Measurements from ENCODE around the gene DDX52. TPM values are rescaled to one million over a fixed set of nuclear protein-coding genes. Genes with fewer than 3 reads are reported as not detected.
"Not testable (repeated sequence)": the region's sequence is repeated elsewhere in the genome, so short reads cannot be mapped to it uniquely, and the experiment has no call there.

DDX52 gene
- total and polyA plus RNA-seq, 2 experiments from 2014 or later, result 23.5 to 26.7 TPM

DNA sequence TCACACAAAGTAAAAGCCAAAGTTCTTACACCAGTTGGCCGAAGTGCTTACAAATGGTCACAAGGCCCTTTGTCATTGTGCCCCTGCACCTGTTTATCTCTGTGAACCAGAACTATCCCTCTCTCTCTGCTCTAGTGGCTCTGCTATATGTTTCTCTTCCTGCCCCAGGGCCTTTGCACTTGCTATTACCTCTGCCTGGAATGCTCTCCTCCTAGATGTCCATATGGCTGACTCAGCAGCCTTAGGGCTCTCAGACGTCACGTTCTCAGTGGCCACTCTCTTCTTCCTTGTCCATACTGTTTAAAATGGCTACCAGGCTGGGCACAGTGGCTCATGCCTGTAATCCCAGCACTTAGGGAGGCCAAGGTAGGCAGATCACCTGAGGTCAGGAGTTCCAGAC, 38.8 kb upstream of the DDX52 start:
- H3K4me2 ChIP-seq (ENCODE audit: unreplicated experiment), result no peak overlapping the region
- no peaks in the 10 kb centered on the region for H3K4me1 ChIP-seq (ENCODE audit: insufficient read depth)
- in situ Hi-C loops (cut with MboI), result no loop called here
- 69 to 74% methylated on average over 3 of the region's 3 CpGs for WGBS, 2 experiments (ENCODE audit: low coverage in 1 of 2, low lambda C conversion rate in 2 of 2, missing lambda C conversion rate in 2 of 2)
- H3K4me3 ChIP-seq, result no peak overlapping the region
- no peak overlapping the region for H2AFZ ChIP-seq
- no peaks in the 10 kb centered on the region for H4K20me1 ChIP-seq (ENCODE audit: insufficient read depth)
- no peaks in the 10 kb centered on the region for H3K79me2 ChIP-seq (ENCODE audit: insufficient read depth)
- TF ChIP-seq EZH2 (IDR thresholded peaks at IDR 0.05; ENCODE audit: insufficient read depth, poor library complexity, severe bottlenecking) (no peak), EZH2phosphoT487 (IDR thresholded peaks at IDR 0.05; ENCODE audit: insufficient read depth, low read depth) (no peak)
- H3K9ac ChIP-seq, result no peak overlapping the region
- no peaks in the 10 kb centered on the region for H3K36me3 ChIP-seq (ENCODE audit: low read depth)
- H3K9me3 ChIP-seq (ENCODE audit: low read depth), result no peaks in the 10 kb centered on the region
- H3K9me2 ChIP-seq (ENCODE audit: insufficient read depth), result no peaks in the 10 kb centered on the region
- no peak overlapping the region for H3K27ac ChIP-seq
- H3F3A ChIP-seq (ENCODE audit: insufficient read depth), result no peaks in the 10 kb centered on the region
- DNase-seq, result no peak
- no peaks in the 10 kb centered on the region for H3K27me3 ChIP-seq (replicated peaks; ENCODE audit: insufficient read depth)

- H3K36me3 ChIP-seq (ENCODE audit: low read depth); H3K9me2 ChIP-seq (ENCODE audit: insufficient read depth); H3K4me3 ChIP-seq; H3K4me2 ChIP-seq (ENCODE audit: unreplicated experiment); H3K27ac ChIP-seq; H3K9ac ChIP-seq; H3K9me3 ChIP-seq (ENCODE audit: low read depth); H3K79me2 ChIP-seq (ENCODE audit: insufficient read depth); in situ Hi-C loops (cut with MboI); DNase-seq; H3F3A ChIP-seq (ENCODE audit: insufficient read depth); H4K20me1 ChIP-seq (ENCODE audit: insufficient read depth); H2AFZ ChIP-seq; H3K4me1 ChIP-seq (ENCODE audit: insufficient read depth); H3K27me3 ChIP-seq (replicated peaks; ENCODE audit: insufficient read depth): not testable (repeated sequence)
- WGBS, 2 experiments (ENCODE audit: low coverage in 1 of 2, low lambda C conversion rate in 2 of 2, missing lambda C conversion rate in 2 of 2), result 46 to 52% methylated on average over 2 of the region's 2 CpGs
These were observed 36.7 kb upstream of the DDX52 start for GRCh38 chr17:37679995-37680394.

DNA sequence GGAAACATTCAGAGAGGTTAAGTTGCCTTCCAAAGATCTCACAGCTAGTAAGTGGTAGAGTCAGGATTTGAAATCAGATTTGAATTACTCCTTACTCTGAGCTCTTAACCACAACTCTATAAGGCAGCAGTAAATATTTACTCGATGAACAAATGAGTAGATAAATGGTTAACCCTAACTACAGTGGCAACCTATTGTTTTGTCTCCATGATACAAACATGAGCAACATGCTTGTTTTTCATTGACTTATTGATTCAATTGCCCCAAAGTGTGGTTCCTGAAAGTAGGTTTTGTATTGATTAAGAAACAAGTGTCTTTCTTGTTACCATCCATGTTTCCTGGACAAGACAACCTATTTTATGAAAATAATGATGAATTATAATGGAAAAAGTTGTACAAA, 34.8 kb upstream of the DDX52 start:
- DNase-seq, result no peak

DNA sequence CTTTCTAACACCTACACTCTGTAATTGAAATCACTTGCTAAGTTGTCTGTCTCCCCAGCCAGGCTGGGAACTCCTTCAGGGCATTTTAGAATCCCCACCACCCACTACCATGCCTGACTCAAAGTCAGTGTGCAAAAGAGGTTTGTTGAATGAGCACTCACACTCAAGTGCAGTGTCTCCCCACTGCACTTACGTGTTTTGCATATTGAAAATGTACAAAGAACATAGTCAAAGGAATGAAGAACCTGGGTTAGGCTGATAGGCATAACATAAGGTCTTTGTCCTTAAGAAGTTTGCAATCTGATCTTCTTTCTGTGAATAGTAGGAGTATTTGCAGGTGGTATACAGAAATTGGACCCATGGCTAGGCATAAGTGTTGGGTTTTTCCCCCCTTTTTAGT, 33.8 kb upstream of the DDX52 start:
- in situ Hi-C loops (cut with MboI), result no loop called here
- H3K9ac ChIP-seq, result no peak overlapping the region
- no peak overlapping the region for H3K4me2 ChIP-seq (ENCODE audit: unreplicated experiment)
- no peaks in the 10 kb centered on the region for H3K27me3 ChIP-seq (replicated peaks; ENCODE audit: insufficient read depth)
- H3K36me3 ChIP-seq (ENCODE audit: low read depth), result no peaks in the 10 kb centered on the region
- no peak for DNase-seq
- no peaks in the 10 kb centered on the region for H3K9me2 ChIP-seq (ENCODE audit: insufficient read depth)
- no peaks in the 10 kb centered on the region for H4K20me1 ChIP-seq (ENCODE audit: insufficient read depth)
- TF ChIP-seq EZH2 (IDR thresholded peaks at IDR 0.05; ENCODE audit: insufficient read depth, poor library complexity, severe bottlenecking) (no peak), EZH2phosphoT487 (IDR thresholded peaks at IDR 0.05; ENCODE audit: insufficient read depth, low read depth) (no peak)
- H3K79me2 ChIP-seq (ENCODE audit: insufficient read depth), result no peaks in the 10 kb centered on the region
- H3K4me1 ChIP-seq (ENCODE audit: insufficient read depth), result peaks cover 17% of the 10 kb centered on the region
- no peaks in the 10 kb centered on the region for H3K9me3 ChIP-seq (ENCODE audit: low read depth)
- no peak overlapping the region for H3K4me3 ChIP-seq
- no peak overlapping the region for H2AFZ ChIP-seq
- 73 to 79% methylated on average over 1 of the region's 1 CpG for WGBS, 2 experiments (ENCODE audit: low coverage in 1 of 2, low lambda C conversion rate in 2 of 2, missing lambda C conversion rate in 2 of 2)
- H3K27ac ChIP-seq, result no peak overlapping the region
- peaks cover 10% of the 10 kb centered on the region; the same call in 1 of the 2 replicates for H3F3A ChIP-seq (ENCODE audit: insufficient read depth)

More for the DNA sequence above, 34.8 kb upstream of the DDX52 start:
- H3K9ac ChIP-seq, result no peak overlapping the region
- H3K27me3 ChIP-seq (replicated peaks; ENCODE audit: insufficient read depth), result no peaks in the 10 kb centered on the region
- H3K79me2 ChIP-seq (ENCODE audit: insufficient read depth), result no peaks in the 10 kb centered on the region
- 0 out of 2 replicates have a peak, but pooled peaks cover under 1% of the 10 kb centered on the region for H3F3A ChIP-seq (ENCODE audit: insufficient read depth)
- H3K4me1 ChIP-seq (ENCODE audit: insufficient read depth), result peaks cover 7% of the 10 kb centered on the region
- H3K27ac ChIP-seq, result no peak overlapping the region
- no peaks in the 10 kb centered on the region for H3K9me3 ChIP-seq (ENCODE audit: low read depth)
- TF ChIP-seq EZH2phosphoT487 (IDR thresholded peaks at IDR 0.05; ENCODE audit: insufficient read depth, low read depth) (no peak), EZH2 (IDR thresholded peaks at IDR 0.05; ENCODE audit: insufficient read depth, poor library complexity, severe bottlenecking) (no peak)
- WGBS, 2 experiments (ENCODE audit: low coverage in 1 of 2, low lambda C conversion rate in 2 of 2, missing lambda C conversion rate in 2 of 2), result 61 to 67% methylated on average over 1 of the region's 1 CpG
- no peak overlapping the region for H3K4me2 ChIP-seq (ENCODE audit: unreplicated experiment)
- in situ Hi-C loops (cut with MboI), result no loop called here
- H3K36me3 ChIP-seq (ENCODE audit: low read depth), result no peaks in the 10 kb centered on the region
- H3K4me3 ChIP-seq, result no peak overlapping the region
- no peaks in the 10 kb centered on the region for H3K9me2 ChIP-seq (ENCODE audit: insufficient read depth)
- H4K20me1 ChIP-seq (ENCODE audit: insufficient read depth), result no peaks in the 10 kb centered on the region
- H2AFZ ChIP-seq, result no peak overlapping the region

Data from GM23248 (cell line).